Esophagus mucosa (tissue), 1 donor: ENCODE measurements around the gene TRIO. TPM values are rescaled to one million over a fixed set of nuclear protein-coding genes. Genes with fewer than 3 reads are reported as not detected.

Experiments used
- ATAC-seq: fragments of 200-7000 bp; cut with Tn5 transposase; one replicate; pipeline ENCODE4 v1.9.1; 2020
- total RNA-seq: library from RNA; stranded (reverse); gene quantifications from one replicate; pipeline ENCODE4 v1.2.4, GENCODE V29; 2023
- donor health status: DM: yes; HTN: yes; CAD: no.

Gene TRIO
- total RNA-seq, 1 donor from 2014 or later = 42.0 TPM

DNA sequence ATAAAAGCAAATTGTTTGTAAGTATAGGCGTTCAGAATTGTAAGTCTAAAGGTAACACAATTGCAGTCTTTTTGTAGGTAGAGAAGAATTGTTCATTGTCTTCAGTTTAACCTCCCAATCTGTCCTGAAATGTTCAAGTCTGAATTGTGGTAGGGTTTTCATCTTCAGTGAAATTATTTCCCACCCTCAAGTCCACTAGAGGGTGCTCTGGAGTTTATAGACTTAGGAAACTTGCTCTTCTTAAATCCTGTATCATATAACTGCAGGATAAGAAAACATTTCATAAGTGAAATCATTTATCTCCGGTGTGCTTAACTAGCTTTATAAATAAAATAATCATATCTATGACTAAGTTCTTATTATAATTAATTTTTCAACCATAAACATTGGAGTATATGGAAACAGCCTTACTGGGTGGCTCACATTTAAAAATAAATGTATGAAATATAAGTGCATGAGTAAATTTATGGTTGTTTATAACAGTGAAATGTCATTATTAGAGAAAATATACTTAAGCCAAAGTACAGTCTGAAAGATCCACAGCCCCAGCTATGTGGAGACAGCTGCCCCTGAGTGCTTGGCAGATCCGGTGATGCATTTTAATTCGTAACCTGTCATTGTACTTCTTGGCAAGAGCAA lies 256.0 kb downstream of the TRIO start:
- ATAC-seq = no peak

DNA sequence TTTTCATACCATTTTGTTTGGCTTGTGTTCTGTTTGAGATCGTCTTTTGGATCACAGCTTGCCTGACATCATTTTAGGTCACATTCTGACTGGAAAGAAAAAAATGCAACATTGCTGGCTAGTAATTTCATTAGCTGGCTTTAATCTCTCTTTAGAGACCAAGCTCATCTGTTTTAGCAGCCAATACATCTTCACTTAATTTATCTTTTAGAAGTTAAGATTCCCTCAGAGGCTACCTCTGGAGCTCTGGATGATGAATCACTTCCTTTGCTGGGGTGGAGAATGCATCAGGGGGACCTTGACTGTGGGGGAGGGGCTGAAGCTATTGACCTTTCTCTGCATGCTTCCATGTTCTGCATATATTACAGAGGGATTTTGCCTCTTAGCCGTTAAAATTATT lies 256.9 kb downstream of the TRIO start:
- no peak for ATAC-seq

DNA sequence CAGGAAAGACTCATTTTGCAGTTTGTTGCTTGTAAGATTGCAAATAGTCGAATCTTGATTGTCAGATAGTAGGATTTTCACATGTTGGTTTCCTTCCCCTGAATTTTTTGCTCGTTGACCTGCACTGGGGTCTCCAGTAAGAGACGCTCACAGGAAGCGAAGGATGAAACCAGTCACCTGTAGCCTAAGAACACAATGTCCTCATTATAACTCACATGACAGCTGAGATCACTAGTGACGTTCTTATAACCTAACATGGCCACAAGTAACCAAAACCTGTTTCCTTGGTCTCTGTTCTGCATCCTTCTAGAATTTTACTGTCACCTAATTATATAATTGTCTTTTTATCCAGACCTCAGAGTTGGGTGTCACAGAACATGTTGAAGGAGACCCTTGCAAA lies 257.5 kb downstream of the TRIO start:
- ATAC-seq = no peak

- ATAC-seq = no peak
Observed at GRCh38 chr5:14401639-14402038, 258.5 kb downstream of the TRIO start.

DNA sequence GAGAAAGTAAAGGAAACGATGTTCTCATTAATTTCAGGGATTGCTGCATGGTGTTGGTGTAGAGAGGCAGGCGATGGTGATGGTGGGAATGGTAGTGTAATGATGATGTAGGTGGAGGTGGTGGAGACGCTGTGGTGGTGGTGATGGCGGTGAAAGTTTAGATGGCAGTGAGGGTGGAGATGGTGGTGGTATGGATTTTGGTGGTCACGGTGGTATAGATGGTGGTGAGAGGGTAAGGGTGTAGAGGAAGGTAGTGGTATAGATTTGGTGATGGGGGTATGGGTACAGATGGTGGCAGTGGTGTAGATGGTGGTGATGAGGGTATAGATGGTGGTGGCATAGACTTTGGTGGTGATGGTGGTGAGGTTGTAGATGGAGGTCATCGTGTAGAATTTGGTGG lies 259.3 kb downstream of the TRIO start:
- ATAC-seq = no peak

- no peak for ATAC-seq
Observed at GRCh38 chr5:14404780-14405179, 261.6 kb downstream of the TRIO start.

DNA sequence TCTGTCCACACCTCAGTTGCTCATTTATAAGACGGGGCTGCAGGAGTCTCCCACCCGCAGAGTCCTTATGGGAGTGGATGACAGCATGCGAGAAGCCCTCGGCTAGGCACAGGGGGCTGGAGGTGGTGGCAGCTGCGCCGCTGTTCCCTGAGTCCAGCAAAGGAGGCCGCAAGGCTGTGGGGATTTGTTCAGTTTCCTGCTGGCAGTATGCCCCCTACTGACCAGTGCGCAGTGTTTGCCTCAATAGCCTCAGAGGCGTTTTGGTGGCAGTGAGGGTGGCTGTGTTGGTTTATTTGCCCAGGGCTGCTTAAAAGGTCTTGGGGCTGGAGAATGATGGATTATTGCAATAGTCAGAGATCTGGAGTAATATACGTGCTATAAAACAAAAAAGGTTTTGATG lies 262.1 kb downstream of the TRIO start:
- no peak for ATAC-seq

GRCh38 chr5:14405706-14406553 lies 262.8 kb downstream of the TRIO start:
- ATAC-seq = no peak

DNA sequence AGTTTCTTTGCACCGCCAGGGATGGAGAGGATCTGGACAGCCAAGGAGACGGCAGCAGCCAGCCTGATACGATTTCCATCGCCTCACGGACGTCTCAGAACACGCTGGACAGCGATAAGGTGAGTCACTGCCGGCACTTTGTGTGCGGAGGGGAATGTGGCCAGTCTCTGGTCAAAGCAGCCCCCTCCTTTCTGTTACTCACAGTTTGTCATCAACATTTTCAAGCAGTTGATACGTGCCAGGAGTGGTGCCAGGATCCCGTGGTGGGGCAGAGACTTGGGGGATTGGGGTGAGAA lies 263.4 kb downstream of the TRIO start:
- no peak for ATAC-seq

GRCh38 chr5:14407051-14407450 lies 263.9 kb downstream of the TRIO start:
- ATAC-seq = no peak

DNA sequence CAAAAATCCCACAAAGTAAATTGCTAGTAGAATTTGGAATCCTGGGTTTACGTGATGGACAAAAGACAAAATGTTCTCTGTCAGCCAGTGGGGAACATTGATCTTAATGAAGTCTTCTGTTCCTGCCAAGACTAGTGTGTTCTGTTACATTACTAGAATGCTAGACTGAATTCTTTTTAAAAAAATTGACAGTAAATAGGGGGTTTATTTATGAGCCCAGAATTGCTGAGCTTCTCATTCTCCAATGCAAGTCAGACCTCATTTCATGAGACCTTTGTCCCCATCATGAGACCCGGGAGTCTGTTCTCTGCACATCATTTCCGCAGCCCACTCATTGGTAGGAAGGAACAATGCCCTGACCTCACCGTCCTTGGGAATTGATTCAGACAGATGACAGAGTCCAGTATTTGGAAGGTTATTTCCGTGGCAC lies 264.6 kb downstream of the TRIO start:
- ATAC-seq = no peak

DNA sequence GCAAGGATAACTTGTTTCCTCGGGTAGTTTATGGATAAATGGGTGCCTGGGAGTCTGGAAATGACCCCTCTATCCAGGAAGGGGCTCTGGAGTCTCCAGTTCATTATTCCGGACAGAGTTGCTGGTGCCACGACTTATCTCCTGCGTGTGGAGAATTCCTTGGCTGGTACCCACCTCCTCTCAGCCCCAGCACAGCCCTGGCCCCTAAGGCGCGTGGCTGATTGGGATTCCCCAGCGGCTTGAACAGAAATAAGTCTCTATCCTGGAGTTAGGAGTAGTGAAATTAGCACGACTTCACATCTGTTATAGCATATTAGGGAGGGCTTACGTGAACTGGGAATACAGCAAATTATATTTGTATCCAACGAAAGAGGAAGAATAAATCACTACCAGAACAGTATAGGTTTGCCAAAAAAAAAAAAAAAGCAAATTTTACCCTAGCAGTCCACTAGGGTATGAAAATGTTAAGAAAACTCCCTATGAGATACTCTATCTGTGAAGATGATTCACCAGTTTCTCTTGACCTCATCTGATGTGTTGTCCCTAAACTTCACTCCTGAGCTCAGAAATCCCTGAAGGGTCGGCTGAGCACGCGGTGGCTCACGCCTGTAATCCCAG lies 265.9 kb downstream of the TRIO start:
- ATAC-seq = no peak

DNA sequence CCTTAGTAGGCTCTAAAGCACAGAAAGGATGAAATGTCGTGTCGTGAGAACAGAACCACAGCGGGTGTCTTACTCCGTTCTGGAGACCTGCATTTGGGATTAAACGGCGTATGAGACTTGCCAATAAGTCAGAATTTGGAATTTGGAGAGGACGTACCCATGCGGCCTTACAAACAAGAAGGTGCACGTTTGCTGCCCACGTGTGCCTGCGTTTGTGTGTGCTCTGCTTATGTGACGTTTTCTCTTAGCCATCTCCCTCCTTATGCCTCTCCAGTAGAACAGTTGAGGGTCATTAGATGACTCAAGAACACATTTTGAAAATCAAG lies 266.9 kb downstream of the TRIO start:
- ATAC-seq = no peak

DNA sequence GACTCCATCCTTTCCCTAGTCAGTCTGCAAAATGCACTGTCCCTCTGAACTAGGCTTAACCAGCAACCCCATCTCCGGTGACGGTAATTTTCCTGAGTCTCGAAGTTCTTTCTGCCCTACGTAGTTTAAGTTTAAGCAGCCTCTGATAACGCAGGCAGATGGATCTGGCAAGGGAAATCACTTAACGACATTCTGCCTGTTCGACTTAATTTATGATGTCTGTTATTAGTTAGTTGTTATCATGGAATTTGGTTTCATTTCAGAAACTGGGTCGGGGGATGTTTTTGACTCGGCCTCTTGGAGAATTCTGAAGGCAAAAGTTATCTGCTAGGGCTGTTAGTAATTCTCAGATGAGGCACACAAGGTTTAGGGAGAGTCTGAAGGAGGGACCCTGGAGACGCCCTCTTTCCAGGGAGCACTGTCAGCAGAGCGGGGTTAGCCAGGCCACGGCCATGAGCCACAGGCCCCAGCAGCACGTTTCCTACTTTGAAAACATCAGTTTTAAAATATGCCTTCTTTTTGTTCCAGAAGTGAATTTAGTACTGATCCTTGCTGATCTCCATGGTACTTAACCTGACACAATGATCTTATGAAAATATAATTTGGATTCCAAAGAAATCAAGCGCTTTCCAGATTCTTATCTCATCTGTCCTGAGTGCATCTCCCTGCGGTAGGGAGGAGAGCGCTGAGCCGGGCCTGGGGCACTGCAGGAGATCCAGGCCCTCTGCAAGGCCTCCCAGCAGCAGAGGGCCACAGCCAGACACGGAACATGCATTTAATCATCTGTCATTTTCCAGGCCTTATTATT lies 267.5 kb downstream of the TRIO start:
- no peak for ATAC-seq

- ATAC-seq = no peak
Observed at GRCh38 chr5:14411216-14411615, 268.1 kb downstream of the TRIO start.

- ATAC-seq = no peak
Observed at GRCh38 chr5:14413331-14413750, 270.2 kb downstream of the TRIO start.

DNA sequence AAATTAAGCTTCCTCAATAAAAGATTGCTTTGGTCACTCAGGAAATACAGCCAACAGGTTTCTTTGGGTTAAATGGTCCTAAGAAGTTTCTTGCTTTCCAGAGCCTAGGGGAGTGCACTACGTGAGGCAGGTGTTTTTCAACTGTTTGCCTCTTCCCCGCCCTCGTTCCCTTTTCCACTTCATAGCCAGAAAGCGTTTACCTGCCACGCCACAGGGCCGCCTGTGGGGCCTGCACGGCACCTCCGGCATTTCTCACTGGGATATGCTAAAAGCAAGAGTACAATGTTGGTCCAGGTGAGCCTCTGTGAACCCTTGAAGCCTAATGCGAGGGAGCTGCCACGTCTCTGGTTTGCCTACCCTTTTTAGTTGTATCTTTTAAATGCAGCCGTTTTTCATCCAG lies 270.9 kb downstream of the TRIO start:
- ATAC-seq = no peak

GRCh38 chr5:14414656-14415023 lies 271.5 kb downstream of the TRIO start:
- ATAC-seq = no peak

- no peak for ATAC-seq
Observed at GRCh38 chr5:14415024-14415697, 272.0 kb downstream of the TRIO start.

DNA sequence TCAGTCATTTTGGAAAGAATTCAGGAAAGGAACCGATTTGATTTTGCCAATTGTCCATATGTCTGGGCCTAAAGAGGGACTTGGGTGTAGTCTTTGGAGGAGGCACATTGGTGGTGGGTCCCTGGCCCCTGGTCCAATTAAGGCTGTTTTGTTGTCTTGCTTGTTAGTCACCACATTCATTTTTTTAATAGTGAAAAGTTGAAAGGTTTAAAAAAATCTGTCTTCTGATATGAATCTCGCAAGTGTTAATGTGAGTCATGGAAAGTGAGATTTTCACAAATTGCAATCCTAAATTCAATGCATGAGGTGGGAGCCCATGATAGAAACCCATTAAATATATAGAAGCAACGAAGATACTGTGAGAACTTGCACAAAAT lies 272.5 kb downstream of the TRIO start:
- ATAC-seq = no peak

GRCh38 chr5:14416621-14417275 lies 273.6 kb downstream of the TRIO start:
- no peak for ATAC-seq

DNA sequence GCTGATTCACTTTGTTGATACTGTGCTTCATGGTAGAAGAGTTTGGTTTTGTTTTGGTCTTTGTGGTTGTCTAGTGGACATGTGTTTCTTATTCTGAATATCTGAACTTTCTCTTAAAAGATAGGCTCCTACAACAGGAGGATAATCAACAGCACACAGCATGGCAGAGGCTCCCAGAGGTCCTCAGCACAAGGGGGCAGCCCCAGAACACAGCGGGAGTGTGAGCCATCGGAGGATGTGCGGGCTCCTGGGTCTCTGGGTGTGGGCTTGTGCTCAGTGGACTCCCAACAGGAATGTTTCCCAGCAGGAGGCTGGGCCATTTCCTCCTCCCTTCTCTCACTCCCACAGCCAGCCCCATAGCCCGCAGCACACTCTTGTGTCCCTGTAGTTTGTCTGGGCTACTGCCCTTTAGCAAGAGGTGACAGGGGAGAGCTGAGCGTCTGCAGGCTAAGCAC lies 274.2 kb downstream of the TRIO start:
- no peak for ATAC-seq
